SK-N-SH (cell line): ENCODE measurements around the gene WIPF2. TPM values are rescaled to one million over a fixed set of nuclear protein-coding genes. Genes with fewer than 3 reads are reported as not detected.

Experiments
- CTCF ChIA-PET: fragments of 300-600, 350-600 bp; formaldehyde crosslinking; extraction: SDS; loops from one replicate; lab custom pipeline; 2021; lab: Yijun Ruan, JAX
- POLR2A ChIA-PET: fragments of 350-600 bp; sonication (Branson Sonifier 250); formaldehyde crosslinking; extraction: SDS; loops from one replicate; lab custom pipeline; 2020; ENCODE audit warnings: antibody characterized with exemption, inconsistent platforms; lab: Yijun Ruan, JAX
- DNase-seq: peaks from one replicate; pipeline ENCODE4 v3.0.0; 2012
- H2AFZ ChIP-seq: fragments of 200-600 bp; sonication (generic); 2 replicates; pipeline ENCODE4 v1.8.1; 2016; ENCODE audit warnings: antibody characterized with exemption, mild to moderate bottlenecking, low read depth
- H3F3A ChIP-seq: fragments of 200-600 bp; sonication (generic); replicated peaks from 2 replicates; pipeline ENCODE3; 2016; ENCODE audit warnings: antibody characterized with exemption, mild to moderate bottlenecking; ENCODE audit not compliant: insufficient read depth
- H3K27ac ChIP-seq, 2 experiments: fragments of 200-500 bp in 1 of 2; fragments of 200-600 bp in 1 of 2; sonication (Bioruptor generic) in 1 of 2; sonication (generic), shearing (Covaris generic) in 1 of 2; 2 replicates each; pipeline versions ENCODE4 v1.5.1 to v1.6.1; 2014 to 2016; ENCODE audit warnings: low read depth in 2 of 2, inconsistent platforms in 1 of 2, low read length in 1 of 2, mild to moderate bottlenecking in 1 of 2, mixed read lengths in 1 of 2
- H3K27me3 ChIP-seq: fragments of 200-600 bp; sonication (generic), shearing (Covaris generic); 2 replicates; pipeline ENCODE4 v1.6.1; 2016; ENCODE audit warnings: mixed run types; ENCODE audit not compliant: insufficient read depth
- H3K36me3 ChIP-seq, 2 experiments: fragments of 200-500 bp in 1 of 2; fragments of 200-600 bp in 1 of 2; sonication (Bioruptor generic) in 1 of 2; sonication (generic) in 1 of 2; replicated peaks in 1 of 2; 2 replicates each; pipeline versions ENCODE3 to v1.5.1; 2014 to 2016; ENCODE audit warnings: low read length in 1 of 2, mild to moderate bottlenecking in 1 of 2; ENCODE audit not compliant: insufficient read depth in 2 of 2, control insufficient read depth in 1 of 2
- H3K4me1 ChIP-seq, 2 experiments: fragments of 200-500 bp in 1 of 2; fragments of 200-600 bp in 1 of 2; sonication (Bioruptor generic) in 1 of 2; sonication (generic), shearing (Covaris generic) in 1 of 2; 2 replicates each; pipeline versions ENCODE4 v1.5.1 to v1.6.1; 2014 to 2016; ENCODE audit warnings: low read depth in 1 of 2, low read length in 1 of 2, mixed run types in 1 of 2; ENCODE audit not compliant: insufficient read depth in 2 of 2, control insufficient read depth in 1 of 2
- H3K4me2 ChIP-seq: fragments of 200-600 bp; sonication (generic), shearing (Covaris generic); 2 replicates; pipeline ENCODE4 v1.6.1; 2017; ENCODE audit warnings: mixed run types
- H3K4me3 ChIP-seq, 2 experiments: fragments of 200-500 bp in 1 of 2; fragments of 200-600 bp in 1 of 2; sonication (Bioruptor generic) in 1 of 2; sonication (generic), shearing (Covaris generic) in 1 of 2; 2 replicates each; pipeline versions ENCODE4 v1.5.1 to v1.8.1; 2014 to 2016; ENCODE audit warnings: low read depth in 2 of 2, inconsistent platforms in 1 of 2, low read length in 1 of 2, mild to moderate bottlenecking in 1 of 2, mixed read lengths in 1 of 2, moderate library complexity in 1 of 2
- H3K79me2 ChIP-seq: fragments of 200-600 bp; sonication (generic); 2 replicates; pipeline ENCODE4 v1.8.1; 2017; ENCODE audit warnings: mild to moderate bottlenecking; ENCODE audit not compliant: insufficient read depth
- H3K9ac ChIP-seq: fragments of 200-600 bp; sonication (generic); 2 replicates; pipeline ENCODE4 v1.6.1; 2017; ENCODE audit warnings: mixed run types
- H3K9me2 ChIP-seq: fragments of 200-600 bp; sonication (generic); 2 replicates; pipeline ENCODE4 v1.6.1; 2017; ENCODE audit warnings: mixed run types
- H3K9me3 ChIP-seq: fragments of 200-600 bp; sonication (generic); 2 replicates; pipeline ENCODE4 v1.6.1; 2017; ENCODE audit warnings: mixed run types, mild to moderate bottlenecking, moderate library complexity
- H4K20me1 ChIP-seq: fragments of 200-600 bp; sonication (generic); 2 replicates; pipeline ENCODE4 v1.6.1; 2017; ENCODE audit warnings: mild to moderate bottlenecking, mixed run types; ENCODE audit not compliant: insufficient read depth
- ELF1 ChIP-seq: IDR thresholded peaks from 2 replicates; pipeline ENCODE4 v1.4.0; 2012
- EP300 ChIP-seq, 2 experiments: IDR thresholded peaks; 2 replicates each; pipeline versions ENCODE4 v1.4.0 to v1.6.1; 2012; ENCODE audit warnings: borderline replicate concordance in 1 of 2, low read depth in 1 of 2, low read length in 1 of 2
- EZH2phosphoT487 ChIP-seq: fragments of 200-600 bp; sonication (generic); IDR thresholded peaks from 2 replicates; pipeline ENCODE4 v1.6.1; 2017; ENCODE audit warnings: low read depth, mixed run types, mild to moderate bottlenecking, antibody characterized with exemption, moderate library complexity, borderline replicate concordance
- FOSL2 ChIP-seq: IDR thresholded peaks from 2 replicates; pipeline ENCODE4 v1.4.0; 2012; ENCODE audit warnings: low read depth, mild to moderate bottlenecking, moderate library complexity, borderline replicate concordance
- FOXM1 ChIP-seq: IDR thresholded peaks from 2 replicates; pipeline ENCODE4 v1.4.0; 2012; ENCODE audit warnings: low read depth, mild to moderate bottlenecking
- GATA2 ChIP-seq: sonication (generic); formaldehyde crosslinking; IDR thresholded peaks from 2 replicates; pipeline ENCODE4 v1.5.0; 2020; ENCODE audit warnings: mild to moderate bottlenecking, missing genetic modification reagents
- JUND ChIP-seq: IDR thresholded peaks from 2 replicates; pipeline ENCODE4 v1.4.0; 2012
- MEF2A ChIP-seq: IDR thresholded peaks from 2 replicates; pipeline ENCODE4 v1.4.0; 2012; ENCODE audit warnings: low read depth, borderline replicate concordance
- MXI1 ChIP-seq: IDR thresholded peaks from 2 replicates; pipeline ENCODE4 v1.6.1; 2012; ENCODE audit warnings: mild to moderate bottlenecking, low read depth, low read length, improper control_type of control experiment
- NFIC ChIP-seq: IDR thresholded peaks from 2 replicates; pipeline ENCODE4 v1.4.0; 2012; ENCODE audit warnings: borderline replicate concordance
- NRF1 ChIP-seq: IDR thresholded peaks from 2 replicates; pipeline ENCODE4 v1.6.1; 2012; ENCODE audit warnings: low read depth, mild to moderate bottlenecking, low read length
- POLR2AphosphoS5 ChIP-seq: IDR thresholded peaks from 2 replicates; pipeline ENCODE4 v1.6.1; 2012; ENCODE audit warnings: low read depth, low read length
- RFX5 ChIP-seq: IDR thresholded peaks from 2 replicates; pipeline ENCODE4 v1.6.1; 2012; ENCODE audit warnings: mild to moderate bottlenecking, improper control_type of control experiment, low read length
- RXRA ChIP-seq: IDR thresholded peaks from 2 replicates; pipeline ENCODE4 v1.4.0; 2012; ENCODE audit warnings: low read depth, mild to moderate bottlenecking, borderline replicate concordance
- TAF1 ChIP-seq: IDR thresholded peaks from 2 replicates; pipeline ENCODE4 v1.6.1; 2012; ENCODE audit warnings: low read depth, mild to moderate bottlenecking, low read length, moderate library complexity, borderline replicate concordance
- TCF12 ChIP-seq: IDR thresholded peaks from 2 replicates; pipeline ENCODE4 v1.4.0; 2012
- YY1 ChIP-seq: IDR thresholded peaks from 2 replicates; pipeline ENCODE4 v1.4.0; 2012; ENCODE audit warnings: low read depth, mild to moderate bottlenecking
- WGBS: methylation state at CpG from one replicate; pipeline ENCODE4 v1.1.6; 2017; ENCODE audit warnings: low lambda C conversion rate; 5-methylcytosine and 5-hydroxymethylcytosine counted together
- polyA plus RNA-seq, 3 experiments: library from polyadenylated mRNA; depleted of rRNA; stranded (reverse); fragments of >200 nt; gene quantifications; 2 replicates each; pipeline ENCODE4 v1.2.3, GENCODE V29; 2012
- TF ChIP-seq, protein P1 (sequence below): fragments of 150-350 bp; IDR thresholded peaks from 2 replicates; pipeline ENCODE4 v1.6.1; 2017; ENCODE audit warnings: antibody characterized with exemption, low read length, low read depth, borderline replicate concordance
- TF ChIP-seq, protein P2 (sequence below): IDR thresholded peaks from 2 replicates; pipeline ENCODE4 v1.4.0; 2012; ENCODE audit warnings: low read depth
- TF ChIP-seq, protein P3 (sequence below): IDR thresholded peaks from 2 replicates; pipeline ENCODE4 v1.4.0; 2012; ENCODE audit warnings: low read depth, borderline replicate concordance
- TF ChIP-seq, protein P4 (sequence below): IDR thresholded peaks from 2 replicates; pipeline ENCODE4; 2012

Gene WIPF2
- polyA plus RNA-seq, 1 of the 3 experiments (the other 2 are of a cell fraction), result 6.8 TPM

DNA sequence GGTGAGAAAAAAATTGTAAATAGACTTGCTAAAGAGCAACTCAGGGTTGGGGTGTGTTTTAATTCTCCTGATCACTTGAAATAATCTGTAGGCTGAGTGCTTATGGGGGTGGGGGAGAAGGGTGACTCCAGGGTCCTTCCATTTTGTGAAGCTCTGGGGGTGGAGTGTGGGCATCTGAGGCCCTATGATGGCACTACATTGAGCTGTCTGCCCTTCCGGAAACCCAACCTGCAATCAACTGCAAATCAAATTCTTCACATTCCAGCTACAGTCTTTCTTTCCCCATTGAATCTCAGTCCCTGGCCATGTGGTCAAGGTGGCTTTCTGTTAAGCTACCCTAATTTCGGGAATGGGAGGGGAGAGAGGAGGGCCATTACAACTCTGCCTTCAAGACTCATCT lies 62.6 kb downstream of the WIPF2 start (continued):
- TF ChIP-seq TCF12 (no peak), MXI1 (no peak), NFIC (no peak), EP300 (IDR thresholded peaks at IDR 0.05; ENCODE audit: borderline replicate concordance in 1 of 2, low read depth in 1 of 2, low read length in 1 of 2) (no peak), RFX5 (no peak), TAF1 (no peak)
- TF ChIP-seq, protein P1, sequence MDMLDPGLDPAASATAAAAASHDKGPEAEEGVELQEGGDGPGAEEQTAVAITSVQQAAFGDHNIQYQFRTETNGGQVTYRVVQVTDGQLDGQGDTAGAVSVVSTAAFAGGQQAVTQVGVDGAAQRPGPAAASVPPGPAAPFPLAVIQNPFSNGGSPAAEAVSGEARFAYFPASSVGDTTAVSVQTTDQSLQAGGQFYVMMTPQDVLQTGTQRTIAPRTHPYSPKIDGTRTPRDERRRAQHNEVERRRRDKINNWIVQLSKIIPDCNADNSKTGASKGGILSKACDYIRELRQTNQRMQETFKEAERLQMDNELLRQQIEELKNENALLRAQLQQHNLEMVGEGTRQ, result no peak
- TF ChIP-seq, protein P2, sequence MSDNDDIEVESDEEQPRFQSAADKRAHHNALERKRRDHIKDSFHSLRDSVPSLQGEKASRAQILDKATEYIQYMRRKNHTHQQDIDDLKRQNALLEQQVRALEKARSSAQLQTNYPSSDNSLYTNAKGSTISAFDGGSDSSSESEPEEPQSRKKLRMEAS, result no peak

DNA sequence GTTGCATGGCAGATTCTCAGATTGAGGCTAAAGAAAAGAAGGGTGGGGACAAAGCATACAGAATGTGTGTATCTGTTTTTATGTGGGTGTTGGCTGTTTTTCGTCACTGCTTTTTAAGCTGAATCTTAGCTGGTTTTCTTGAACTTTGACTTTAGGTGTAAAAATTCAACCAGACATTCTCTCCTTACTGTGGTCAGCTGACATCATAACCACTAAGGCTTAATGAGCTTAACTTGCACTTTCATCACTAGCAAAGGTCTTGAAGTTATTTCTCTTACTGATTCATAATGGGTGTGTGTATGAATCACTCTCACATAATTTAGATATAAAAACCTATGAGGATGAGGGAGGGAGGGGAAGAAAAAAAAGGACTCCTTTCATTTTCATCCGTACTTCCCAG lies 64.6 kb downstream of the WIPF2 start:
- no peaks in the 10 kb centered on the region for H4K20me1 ChIP-seq
- H3K9me3 ChIP-seq, result no peaks in the 10 kb centered on the region
- H3K36me3 ChIP-seq, result peaks cover 22 to 27% of the 10 kb centered on the region in 2 experiments
- peak overlapping the region; percentile 13 to 29; a peak in 2 of 4 replicates for H3K4me3 ChIP-seq
- no peaks in the 10 kb centered on the region for H3K9me2 ChIP-seq
- WGBS, result 18% methylated on average over 2 of the region's 2 CpGs
- ChIA-PET CTCF (interaction anchor here (0.6 to 2.3 kb wide), 5 partner anchors 9 to 835 kb away, joined by 3 to 9 read pairs (median 5); no protein-coding TSS in a partner anchor), POLR2A (no interaction called here)
- H3K4me2 ChIP-seq, result peak overlapping the region; percentile 63
- DNase-seq, result no peak
- no peak overlapping the region for H2AFZ ChIP-seq
- peaks cover 38% of the 10 kb centered on the region for H3F3A ChIP-seq
- H3K27me3 ChIP-seq, result no peaks in the 10 kb centered on the region
- H3K9ac ChIP-seq, result peak overlapping the region; percentile 38; the same call in 1 of the 2 replicates
- TF ChIP-seq, protein P3, sequence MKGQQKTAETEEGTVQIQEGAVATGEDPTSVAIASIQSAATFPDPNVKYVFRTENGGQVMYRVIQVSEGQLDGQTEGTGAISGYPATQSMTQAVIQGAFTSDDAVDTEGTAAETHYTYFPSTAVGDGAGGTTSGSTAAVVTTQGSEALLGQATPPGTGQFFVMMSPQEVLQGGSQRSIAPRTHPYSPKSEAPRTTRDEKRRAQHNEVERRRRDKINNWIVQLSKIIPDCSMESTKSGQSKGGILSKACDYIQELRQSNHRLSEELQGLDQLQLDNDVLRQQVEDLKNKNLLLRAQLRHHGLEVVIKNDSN, result no peak; the same call in 1 of the 2 replicates
- TF ChIP-seq FOSL2 (peak; percentile 80), NRF1 (no peak), TCF12 (peak; percentile 67), FOXM1 (no peak), ELF1 (no peak), EZH2phosphoT487 (no peak), GATA2 (no peak), POLR2AphosphoS5 (peak; percentile 52; the same call in 1 of the 2 replicates), RXRA (no peak; the same call in 1 of the 2 replicates), MEF2A (no peak; the same call in 1 of the 2 replicates), YY1 (no peak), JUND (peak; percentile 60)
- TF ChIP-seq, protein P4, sequence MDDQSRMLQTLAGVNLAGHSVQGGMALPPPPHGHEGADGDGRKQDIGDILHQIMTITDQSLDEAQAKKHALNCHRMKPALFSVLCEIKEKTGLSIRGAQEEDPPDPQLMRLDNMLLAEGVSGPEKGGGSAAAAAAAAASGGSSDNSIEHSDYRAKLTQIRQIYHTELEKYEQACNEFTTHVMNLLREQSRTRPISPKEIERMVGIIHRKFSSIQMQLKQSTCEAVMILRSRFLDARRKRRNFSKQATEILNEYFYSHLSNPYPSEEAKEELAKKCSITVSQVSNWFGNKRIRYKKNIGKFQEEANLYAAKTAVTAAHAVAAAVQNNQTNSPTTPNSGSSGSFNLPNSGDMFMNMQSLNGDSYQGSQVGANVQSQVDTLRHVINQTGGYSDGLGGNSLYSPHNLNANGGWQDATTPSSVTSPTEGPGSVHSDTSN, result peak; percentile 59
- H3K27ac ChIP-seq, result peak overlapping the region; percentile 4 to 78; a peak in 3 of 4 replicates
- H3K4me1 ChIP-seq, result peaks cover 5 to 11% of the 10 kb centered on the region in 2 experiments; a peak in 3 of 4 replicates
- H3K79me2 ChIP-seq, result peaks cover 2% of the 10 kb centered on the region
